NCI-H146 (cell line): Measurements from ENCODE around the gene ZBTB2.
A peak's percentile ranks its signal among the peaks of the same experiment; 100 is the strongest.
"Not testable (repeated sequence)": the region's sequence is repeated elsewhere in the genome, so short reads cannot be mapped to it uniquely, and the experiment has no call there.

Source experiments
- DNase-seq: peaks from one replicate; lab custom pipeline; 2025; lab: John Stamatoyannopoulos, UW

ZBTB2 gene

DNA sequence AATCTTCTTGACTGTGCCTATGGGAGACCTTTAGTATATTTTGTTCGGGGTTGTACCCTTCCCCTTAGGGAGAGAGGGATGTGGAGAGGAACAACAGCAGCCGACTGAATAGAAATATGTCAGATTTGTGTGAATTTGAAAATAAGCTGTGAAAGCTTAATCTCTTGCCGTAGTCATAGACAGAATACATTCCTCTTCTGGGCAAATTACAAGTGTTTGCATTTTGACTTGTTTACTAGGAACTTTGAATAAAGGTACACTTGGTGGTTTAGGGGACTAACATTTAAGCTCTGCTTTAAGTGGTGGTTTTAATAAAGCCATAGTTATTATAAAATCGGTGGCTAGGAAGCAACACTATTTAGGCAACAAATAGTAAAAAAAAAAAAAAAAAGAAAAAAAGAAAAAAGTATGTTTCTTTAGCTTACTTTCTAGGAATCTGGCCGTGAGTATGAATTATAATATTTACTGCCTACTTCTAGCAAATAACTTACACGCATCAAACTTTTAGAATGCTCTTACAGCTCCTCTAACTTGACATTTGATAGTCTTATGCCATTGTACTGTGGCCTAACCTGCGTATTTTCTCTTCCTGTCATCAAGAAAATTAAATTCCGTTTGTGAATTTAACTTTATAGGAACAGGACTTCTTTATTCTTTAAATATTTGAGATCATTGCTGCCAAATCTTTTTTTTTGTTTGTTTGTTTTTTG, 65.1 kb downstream of the ZBTB2 start:
- no peak for DNase-seq

DNA sequence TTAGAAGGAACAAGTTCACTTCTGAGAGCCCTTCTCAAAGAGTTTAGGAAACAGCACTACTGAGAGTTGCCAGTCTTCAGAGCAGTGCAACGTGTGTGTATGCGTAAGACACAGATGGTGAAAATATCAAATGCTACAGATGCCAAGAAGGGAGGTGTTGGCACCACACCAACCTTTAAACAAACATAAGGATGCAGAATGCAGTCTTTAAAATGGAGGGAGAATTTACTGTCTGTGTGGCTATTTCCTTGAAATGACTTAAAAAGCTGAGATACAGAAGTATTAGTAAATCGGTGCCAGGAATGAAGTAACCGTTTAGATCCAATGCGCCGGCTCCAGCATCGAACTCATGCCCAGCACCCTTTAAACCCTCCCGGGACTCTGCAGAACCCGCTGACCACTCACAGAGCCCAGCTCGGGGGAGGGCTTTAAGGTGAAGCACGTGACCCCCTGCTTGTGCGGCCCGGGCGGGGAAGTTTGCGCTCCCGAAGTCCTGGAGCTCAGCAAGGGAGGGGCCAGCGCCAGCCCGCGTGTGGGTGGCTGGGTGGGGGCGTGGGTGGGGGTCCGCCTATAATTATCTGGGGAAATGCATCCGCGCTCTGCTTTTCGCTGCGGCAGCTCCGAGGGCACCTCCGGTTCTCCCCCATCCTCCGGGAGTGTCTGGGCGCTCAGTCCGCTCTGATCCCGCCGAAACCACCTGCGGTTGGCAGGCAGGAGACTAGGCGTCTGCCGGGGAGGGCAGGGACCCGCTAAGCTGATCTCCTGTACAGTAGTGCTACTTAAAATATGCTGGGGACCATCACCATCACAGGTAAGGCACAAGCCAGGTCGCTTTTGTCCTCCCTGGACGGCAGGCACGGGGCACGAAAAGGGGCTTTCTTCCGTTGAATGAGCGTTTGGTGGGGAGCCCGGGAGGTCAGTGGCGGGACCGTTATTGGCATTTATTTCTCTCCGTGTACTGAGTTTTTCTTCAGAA, 66.0 kb downstream of the ZBTB2 start:
- DNase-seq, result peak; percentile 85

DNA sequence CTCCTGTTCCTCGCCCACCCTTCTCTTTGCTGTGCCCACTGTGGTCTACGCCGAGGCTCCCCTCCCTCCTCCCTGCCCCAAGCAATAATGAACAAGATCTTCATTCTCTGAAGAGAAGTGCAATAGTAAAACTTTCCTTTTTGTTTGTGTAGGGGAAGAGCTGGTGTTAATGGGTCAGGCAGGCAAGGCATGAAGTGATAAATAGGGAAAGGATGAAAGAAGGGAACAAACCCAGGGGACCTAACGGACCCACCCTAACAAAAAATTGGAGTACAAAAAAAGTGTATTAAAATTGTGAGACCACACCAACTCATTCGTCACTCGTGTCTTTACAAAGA, 66.9 kb downstream of the ZBTB2 start:
- DNase-seq, result no peak

DNA sequence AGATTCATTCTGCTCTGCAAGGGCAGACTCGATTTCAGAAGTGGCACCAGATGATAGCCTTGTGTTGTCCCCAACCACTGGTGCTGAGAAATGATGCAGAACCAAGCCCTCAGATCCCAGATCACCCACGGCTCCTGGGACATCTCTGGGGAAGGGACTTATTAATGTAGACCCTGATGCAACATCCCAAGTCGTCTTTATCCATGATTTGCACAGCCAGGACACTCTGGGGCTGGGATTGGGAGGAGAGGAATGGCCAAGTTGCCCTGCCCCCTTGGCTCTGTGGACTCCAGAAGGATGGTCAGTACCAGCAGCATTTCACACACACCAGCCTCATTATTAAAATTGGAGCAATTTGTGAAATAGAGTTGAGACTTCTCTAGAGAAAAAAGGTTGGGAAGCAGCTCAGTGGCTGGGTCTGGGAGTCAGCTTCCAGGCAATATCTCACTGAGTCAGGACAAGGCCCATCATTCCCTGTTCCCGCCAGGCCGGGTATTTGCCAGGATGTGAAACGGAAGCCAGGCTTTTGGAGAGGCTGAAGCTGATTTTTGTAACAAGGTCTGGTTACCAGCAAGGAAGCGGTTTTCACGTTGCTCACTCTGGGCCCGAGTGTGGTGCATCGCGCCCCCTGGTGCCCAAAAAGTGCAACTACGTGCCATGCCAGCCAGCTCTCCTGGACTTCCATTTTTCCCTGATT, 67.4 kb downstream of the ZBTB2 start:
- DNase-seq, result peak; percentile 86

DNA sequence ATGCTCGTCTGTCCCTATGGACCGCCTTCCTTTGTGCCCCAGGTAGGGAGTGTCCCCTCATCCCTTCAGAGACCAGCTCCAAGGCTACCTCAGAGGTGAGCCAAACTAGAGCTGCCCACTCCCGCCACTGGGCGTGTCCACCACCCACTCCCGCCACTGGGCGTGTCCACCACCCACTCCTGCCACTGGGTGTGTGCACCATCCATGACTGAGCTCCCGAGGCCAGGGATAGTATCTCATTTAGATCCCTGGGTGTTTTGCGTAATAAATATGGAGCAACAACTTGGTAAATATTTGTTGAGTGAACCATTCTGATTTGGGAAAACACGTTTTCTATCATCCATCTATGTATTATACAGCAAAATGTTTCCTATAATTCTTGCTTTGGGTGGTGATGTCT, 68.8 kb downstream of the ZBTB2 start:
- DNase-seq, result no peak

DNA sequence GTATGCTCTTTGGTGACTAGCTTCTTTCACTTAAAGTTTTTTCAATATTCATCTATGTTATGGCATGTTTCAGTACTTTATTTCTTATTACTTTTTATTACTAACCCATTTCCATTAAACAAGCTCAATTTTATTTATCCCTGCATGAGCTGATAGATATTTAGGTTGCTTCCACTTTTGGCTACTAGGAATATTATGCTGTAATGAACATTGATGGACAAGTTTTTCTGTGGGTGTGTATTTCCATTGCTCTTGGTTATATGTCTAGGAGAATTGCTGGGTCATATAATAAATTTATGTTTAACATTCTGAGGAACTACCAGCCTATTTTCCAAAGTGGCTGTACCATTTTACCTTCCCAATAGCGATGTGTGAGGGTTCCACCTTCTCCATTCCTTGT, 69.9 kb downstream of the ZBTB2 start:
- DNase-seq, result no peak

DNA sequence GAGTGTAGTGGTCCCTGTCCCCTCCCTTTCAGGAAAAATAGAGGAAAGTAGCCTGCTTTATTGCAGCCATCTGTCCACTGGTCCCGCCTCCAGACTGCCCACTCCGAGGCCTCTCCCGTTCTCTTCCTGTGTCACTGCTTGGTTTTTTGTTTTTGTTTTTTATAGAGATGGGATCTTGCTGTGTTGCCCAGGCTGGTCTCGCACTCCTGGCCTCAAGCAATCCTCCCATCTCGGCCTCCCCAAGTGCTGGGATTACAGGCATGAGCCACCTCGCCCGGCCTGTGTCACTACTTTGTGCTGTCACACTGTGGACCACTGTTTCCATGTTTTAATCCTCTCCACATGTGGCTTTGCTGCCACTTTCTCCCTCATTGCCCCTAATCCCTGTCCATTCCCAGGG, 71.2 kb downstream of the ZBTB2 start:
- no peak for DNase-seq

DNA sequence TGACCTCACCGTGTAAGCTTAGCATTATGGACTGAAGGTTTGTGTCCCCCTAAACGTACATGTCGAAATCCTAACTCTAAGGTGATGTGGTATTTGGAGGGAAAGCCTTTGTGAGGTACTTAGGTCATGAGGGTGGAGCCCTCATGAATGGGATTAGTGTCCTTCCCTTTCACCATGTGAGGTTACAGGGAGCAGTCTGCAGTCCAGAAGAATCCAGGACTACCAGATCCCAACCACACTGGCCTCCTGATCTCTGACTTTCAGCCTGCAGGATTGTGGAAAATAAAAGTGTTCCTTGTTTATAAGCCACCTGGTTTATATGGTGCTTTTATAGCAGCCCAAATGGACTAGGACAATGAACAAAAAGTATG, 73.4 kb downstream of the ZBTB2 start:
- no peak for DNase-seq

DNA sequence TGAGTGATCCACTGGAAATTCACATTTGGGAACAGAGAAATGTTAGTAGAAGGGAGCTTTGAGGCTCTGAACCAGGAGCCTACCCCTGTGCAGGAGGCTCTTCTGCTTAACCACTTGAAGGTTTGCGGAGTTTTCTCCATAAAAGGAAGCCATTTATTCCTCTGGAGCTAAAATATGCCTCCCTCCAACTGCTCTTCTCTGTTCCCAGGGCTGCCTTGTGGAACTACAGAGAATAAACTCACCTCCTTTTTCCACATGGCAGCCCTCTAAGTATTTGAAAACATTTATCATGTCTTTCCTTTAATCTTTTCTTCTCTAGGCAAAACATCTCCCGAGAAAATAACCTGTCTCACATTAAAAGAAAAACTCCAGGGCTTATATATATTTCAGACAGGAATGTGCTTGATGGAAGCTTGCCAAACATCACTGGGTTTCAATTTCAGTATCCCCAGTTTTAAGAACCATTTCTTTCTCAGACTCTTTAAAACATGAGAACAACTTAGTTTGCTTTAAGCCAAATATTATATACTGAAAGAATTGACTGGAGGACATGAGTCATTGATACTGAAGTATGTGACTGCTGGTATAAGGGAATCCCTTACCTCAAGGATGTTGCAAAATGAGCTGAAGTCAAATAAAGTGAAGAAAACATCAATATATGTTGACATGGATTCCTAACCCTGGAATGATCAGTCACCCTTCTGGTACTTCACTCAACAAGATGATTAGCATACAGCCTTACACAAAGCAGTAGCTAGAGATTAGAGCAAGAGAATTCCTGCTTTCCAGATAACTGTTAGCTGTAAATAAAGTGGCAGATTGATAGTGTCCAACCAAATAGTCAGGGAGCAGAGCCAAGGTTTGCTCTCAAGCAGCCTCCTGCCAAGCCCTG, 74.0 kb downstream of the ZBTB2 start:
- DNase-seq, result no peak

DNA sequence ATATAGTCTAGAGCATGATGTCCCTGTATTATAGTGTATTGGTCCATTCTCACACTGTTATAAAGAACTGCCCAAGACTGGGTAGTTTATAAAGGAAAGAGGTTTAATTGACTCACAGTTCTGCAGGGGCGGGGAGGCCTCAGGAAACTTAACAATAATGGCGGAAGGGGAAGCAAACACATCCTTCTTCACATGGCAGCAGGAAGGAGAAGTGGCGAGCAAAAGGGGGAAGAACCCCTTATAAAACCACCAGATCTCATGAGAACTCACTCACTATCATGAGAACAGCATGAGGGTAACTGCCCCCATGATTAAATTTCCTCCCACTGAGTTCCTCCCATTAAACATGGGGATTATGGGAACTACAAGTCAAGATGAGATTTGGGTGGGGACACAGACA, 75.7 kb downstream of the ZBTB2 start:
- DNase-seq, result not testable (repeated sequence)
